MM.1S (cell line): ENCODE results near the gene C13orf42.

Experiments
- CTCF ChIP-seq: fragments of 300-600 bp; sonication (generic); IDR thresholded peaks from 2 replicates; pipeline ENCODE4 v1.5.1; 2016; ENCODE audit warnings: antibody characterized with exemption, low read length, mixed read lengths
- EZH2 ChIP-seq: fragments of 300-600 bp; sonication (generic); optimal IDR thresholded peaks from 2 replicates; pipeline ENCODE3; 2017; ENCODE audit warnings: low read depth, mild to moderate bottlenecking, antibody characterized with exemption, low read length, mixed read lengths
- EZH2phosphoT487 ChIP-seq: fragments of 300-600 bp; sonication (generic); IDR thresholded peaks from 2 replicates; pipeline ENCODE4 v1.6.1; 2018; ENCODE audit warnings: antibody characterized with exemption, low read length

- no peak for TF ChIP-seq EZH2
- TF ChIP-seq CTCF, result peak; percentile 73
- TF ChIP-seq EZH2phosphoT487, result no peak
Observed at GRCh38 chr13:51070005-51070649, 40.9 kb downstream of the C13orf42 start.
